ENCODE data around the gene TPH2. TPM values are rescaled to one million over a fixed set of nuclear protein-coding genes. Genes with fewer than 3 reads are reported as not detected.

TPH2 gene
- total RNA-seq, 1 experiment from 2014 or later, result not detected

GRCh38 chr12:72036393-72036792, 97.7 kb downstream of the TPH2 start:
- in situ Hi-C loops (cut with HindIII; ENCODE audit: low pct_unique_long_range_greater_than_20kb, low sequenced_read_pairs) (no loop called here), intact Hi-C loops (cut with micrococcal nuclease; ENCODE audit: unreplicated experiment) (no loop called here)
- DNase-seq (ENCODE audit: low read depth, low spot score) (no peak), ATAC-seq (no peak)
- H3K27me3 ChIP-seq (ENCODE audit: control insufficient read depth, insufficient read depth, low read length), result no peaks in the 10 kb centered on the region; the same call in 1 of the 2 replicates
- ChIA-PET CTCF (no interaction called here), POLR2A (interaction anchor here (0.6 kb wide), 1 partner anchor 400 kb away, joined by 3 read pairs; no protein-coding TSS in a partner anchor)
- H3K36me3 ChIP-seq (ENCODE audit: control insufficient read depth, insufficient read depth, low read length), result no peaks in the 10 kb centered on the region
- H3K4me1 ChIP-seq (ENCODE audit: control insufficient read depth, insufficient read depth, low read length), result no peaks in the 10 kb centered on the region
- TF ChIP-seq, protein P1, sequence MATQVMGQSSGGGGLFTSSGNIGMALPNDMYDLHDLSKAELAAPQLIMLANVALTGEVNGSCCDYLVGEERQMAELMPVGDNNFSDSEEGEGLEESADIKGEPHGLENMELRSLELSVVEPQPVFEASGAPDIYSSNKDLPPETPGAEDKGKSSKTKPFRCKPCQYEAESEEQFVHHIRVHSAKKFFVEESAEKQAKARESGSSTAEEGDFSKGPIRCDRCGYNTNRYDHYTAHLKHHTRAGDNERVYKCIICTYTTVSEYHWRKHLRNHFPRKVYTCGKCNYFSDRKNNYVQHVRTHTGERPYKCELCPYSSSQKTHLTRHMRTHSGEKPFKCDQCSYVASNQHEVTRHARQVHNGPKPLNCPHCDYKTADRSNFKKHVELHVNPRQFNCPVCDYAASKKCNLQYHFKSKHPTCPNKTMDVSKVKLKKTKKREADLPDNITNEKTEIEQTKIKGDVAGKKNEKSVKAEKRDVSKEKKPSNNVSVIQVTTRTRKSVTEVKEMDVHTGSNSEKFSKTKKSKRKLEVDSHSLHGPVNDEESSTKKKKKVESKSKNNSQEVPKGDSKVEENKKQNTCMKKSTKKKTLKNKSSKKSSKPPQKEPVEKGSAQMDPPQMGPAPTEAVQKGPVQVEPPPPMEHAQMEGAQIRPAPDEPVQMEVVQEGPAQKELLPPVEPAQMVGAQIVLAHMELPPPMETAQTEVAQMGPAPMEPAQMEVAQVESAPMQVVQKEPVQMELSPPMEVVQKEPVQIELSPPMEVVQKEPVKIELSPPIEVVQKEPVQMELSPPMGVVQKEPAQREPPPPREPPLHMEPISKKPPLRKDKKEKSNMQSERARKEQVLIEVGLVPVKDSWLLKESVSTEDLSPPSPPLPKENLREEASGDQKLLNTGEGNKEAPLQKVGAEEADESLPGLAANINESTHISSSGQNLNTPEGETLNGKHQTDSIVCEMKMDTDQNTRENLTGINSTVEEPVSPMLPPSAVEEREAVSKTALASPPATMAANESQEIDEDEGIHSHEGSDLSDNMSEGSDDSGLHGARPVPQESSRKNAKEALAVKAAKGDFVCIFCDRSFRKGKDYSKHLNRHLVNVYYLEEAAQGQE (IDR thresholded peaks at IDR 0.05; ENCODE audit: insufficient read depth in 1 of 2, low read depth in 2 of 2, low read length in 1 of 2), result no peak
- no peak overlapping the region for H3K4me3 ChIP-seq (ENCODE audit: low read depth in 2 of 2, low read length in 2 of 2)
- H3K27ac ChIP-seq (ENCODE audit: low read length), result no peak overlapping the region
- BruUV-seq (replicated peaks), result no TSS peak
- no peaks in the 10 kb centered on the region for H3K9me3 ChIP-seq (ENCODE audit: control insufficient read depth, insufficient read depth, low read depth, low read length)

- Histone ChIP-seq H3K4me1 (ENCODE audit: control insufficient read depth, insufficient read depth, low read length) (no peaks in the 10 kb centered on the region), H3K36me3 (ENCODE audit: control insufficient read depth, insufficient read depth, low read length) (no peaks in the 10 kb centered on the region), H3K9me3 (ENCODE audit: control insufficient read depth, insufficient read depth, low read depth, low read length) (no peaks in the 10 kb centered on the region), H3K4me3 (ENCODE audit: low read depth in 2 of 2, low read length in 2 of 2) (no peak overlapping the region), H3K27me3 (ENCODE audit: control insufficient read depth, insufficient read depth, low read length) (no peaks in the 10 kb centered on the region; the same call in 1 of the 2 replicates), H3K27ac (ENCODE audit: low read length) (no peak overlapping the region)
- CTCF ChIA-PET, result no interaction called here
- no TSS peak for BruUV-seq (replicated peaks)
- TF ChIP-seq SIN3A (IDR thresholded peaks at IDR 0.05; ENCODE audit: borderline replicate concordance, insufficient read depth, low read depth, low read length), result no peak
- TF ChIP-seq, protein P1 (IDR thresholded peaks at IDR 0.05; ENCODE audit: insufficient read depth in 1 of 2, low read depth in 2 of 2, low read length in 1 of 2), result no peak
- no peak for TF ChIP-seq TCF7L2 (IDR thresholded peaks at IDR 0.05; ENCODE audit: low read depth, low read length)
- TF ChIP-seq, protein P2, sequence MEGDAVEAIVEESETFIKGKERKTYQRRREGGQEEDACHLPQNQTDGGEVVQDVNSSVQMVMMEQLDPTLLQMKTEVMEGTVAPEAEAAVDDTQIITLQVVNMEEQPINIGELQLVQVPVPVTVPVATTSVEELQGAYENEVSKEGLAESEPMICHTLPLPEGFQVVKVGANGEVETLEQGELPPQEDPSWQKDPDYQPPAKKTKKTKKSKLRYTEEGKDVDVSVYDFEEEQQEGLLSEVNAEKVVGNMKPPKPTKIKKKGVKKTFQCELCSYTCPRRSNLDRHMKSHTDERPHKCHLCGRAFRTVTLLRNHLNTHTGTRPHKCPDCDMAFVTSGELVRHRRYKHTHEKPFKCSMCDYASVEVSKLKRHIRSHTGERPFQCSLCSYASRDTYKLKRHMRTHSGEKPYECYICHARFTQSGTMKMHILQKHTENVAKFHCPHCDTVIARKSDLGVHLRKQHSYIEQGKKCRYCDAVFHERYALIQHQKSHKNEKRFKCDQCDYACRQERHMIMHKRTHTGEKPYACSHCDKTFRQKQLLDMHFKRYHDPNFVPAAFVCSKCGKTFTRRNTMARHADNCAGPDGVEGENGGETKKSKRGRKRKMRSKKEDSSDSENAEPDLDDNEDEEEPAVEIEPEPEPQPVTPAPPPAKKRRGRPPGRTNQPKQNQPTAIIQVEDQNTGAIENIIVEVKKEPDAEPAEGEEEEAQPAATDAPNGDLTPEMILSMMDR (IDR thresholded peaks at IDR 0.05), result no peak
- TF ChIP-seq POLR2AphosphoS5 (IDR thresholded peaks at IDR 0.05; ENCODE audit: low read depth, low read length), result no peak
- in situ Hi-C loops (cut with HindIII; ENCODE audit: low pct_unique_long_range_greater_than_20kb, low sequenced_read_pairs) (no loop called here), intact Hi-C loops (cut with micrococcal nuclease; ENCODE audit: unreplicated experiment) (no loop called here)
- POLR2A ChIA-PET, result interaction anchor here (0.6 kb wide), 1 partner anchor 400 kb away, joined by 3 read pairs; no protein-coding TSS in a partner anchor
- ATAC-seq, result no peak
- DNase-seq (ENCODE audit: low read depth, low spot score), result no peak
Measured at GRCh38 chr12:72037006-72037795, 98.6 kb downstream of the TPH2 start.
